Ishikawa (cell line): ENCODE data around the gene ALKBH3.

Source experiments
- CEBPB ChIP-seq: IDR thresholded peaks from 2 replicates; pipeline ENCODE4 v1.6.1; 2012
- CREB1 ChIP-seq: IDR thresholded peaks from 2 replicates; pipeline ENCODE4 v1.6.1; 2012; ENCODE audit warnings: low read depth
- EGR1 ChIP-seq: IDR thresholded peaks from 2 replicates; pipeline ENCODE4 v1.6.1; 2012
- EP300 ChIP-seq: IDR thresholded peaks from 2 replicates; pipeline ENCODE4 v1.6.1; 2012; ENCODE audit warnings: borderline replicate concordance
- FOXM1 ChIP-seq: IDR thresholded peaks from 2 replicates; pipeline ENCODE4 v1.6.1; 2012; ENCODE audit warnings: low read depth, borderline replicate concordance
- MAX ChIP-seq: IDR thresholded peaks from 2 replicates; pipeline ENCODE4 v1.6.1; 2012
- NFIC ChIP-seq: IDR thresholded peaks from 2 replicates; pipeline ENCODE4 v1.6.1; 2012
- RAD21 ChIP-seq: IDR thresholded peaks from 2 replicates; pipeline ENCODE4 v1.6.1; 2012; ENCODE audit warnings: low read depth
- REST ChIP-seq: IDR thresholded peaks from 2 replicates; pipeline ENCODE4 v1.6.1; 2012; ENCODE audit warnings: low read depth, mild to moderate bottlenecking
- TAF1 ChIP-seq: IDR thresholded peaks from 2 replicates; pipeline ENCODE4 v1.6.1; 2012; ENCODE audit warnings: low read depth, mild to moderate bottlenecking
- TCF12 ChIP-seq: IDR thresholded peaks from 2 replicates; pipeline ENCODE4 v1.6.1; 2012; ENCODE audit warnings: low read depth
- TEAD4 ChIP-seq: IDR thresholded peaks from 2 replicates; pipeline ENCODE4 v1.6.1; 2012
- USF1 ChIP-seq: IDR thresholded peaks from 2 replicates; pipeline ENCODE4 v1.6.1; 2012
- YY1 ChIP-seq: IDR thresholded peaks from 2 replicates; pipeline ENCODE4 v1.6.1; 2012; ENCODE audit warnings: low read depth
- ZBTB7A ChIP-seq: IDR thresholded peaks from 2 replicates; pipeline ENCODE4 v1.6.1; 2012; ENCODE audit warnings: low read depth

ALKBH3 gene

GRCh38 chr11:43901551-43901950 is 20.9 kb downstream of the ALKBH3 start:
- TF ChIP-seq TAF1, result no peak

- TF ChIP-seq YY1, result no peak
- no peak for TF ChIP-seq TAF1
- no peak for TF ChIP-seq EGR1
- TF ChIP-seq CREB1, result no peak
- TF ChIP-seq USF1, result no peak
- no peak for TF ChIP-seq CEBPB
- no peak for TF ChIP-seq TEAD4
- TF ChIP-seq EP300, result no peak
- TF ChIP-seq TCF12, result no peak
- no peak for TF ChIP-seq MAX
- no peak for TF ChIP-seq REST
- no peak for TF ChIP-seq FOXM1
- no peak for TF ChIP-seq NFIC
- TF ChIP-seq ZBTB7A, result no peak
- TF ChIP-seq RAD21, result no peak
Observed at GRCh38 chr11:43903078-43903477, 22.4 kb downstream of the ALKBH3 start.

- no peak for TF ChIP-seq ZBTB7A
- TF ChIP-seq TAF1, result no peak
- TF ChIP-seq RAD21, result no peak
- TF ChIP-seq YY1, result no peak
- TF ChIP-seq TCF12, result no peak
- no peak for TF ChIP-seq EP300
- TF ChIP-seq USF1, result no peak
- TF ChIP-seq EGR1, result no peak
- TF ChIP-seq REST, result no peak
- TF ChIP-seq FOXM1, result no peak
- TF ChIP-seq TEAD4, result no peak
Observed at GRCh38 chr11:43903969-43904368, 23.3 kb downstream of the ALKBH3 start.

GRCh38 chr11:43904742-43905535 is 24.3 kb downstream of the ALKBH3 start:
- TF ChIP-seq TCF12, result no peak
- no peak for TF ChIP-seq FOXM1
- TF ChIP-seq NFIC, result no peak
- TF ChIP-seq RAD21, result no peak
- TF ChIP-seq TAF1, result no peak
- TF ChIP-seq YY1, result no peak

- no peak for TF ChIP-seq USF1
- no peak for TF ChIP-seq NFIC
- TF ChIP-seq RAD21, result no peak
- no peak for TF ChIP-seq CEBPB
- TF ChIP-seq MAX, result no peak
- TF ChIP-seq FOXM1, result no peak
- TF ChIP-seq REST, result no peak
- TF ChIP-seq EGR1, result no peak
- TF ChIP-seq EP300, result no peak
- no peak for TF ChIP-seq CREB1
- no peak for TF ChIP-seq TCF12
- no peak for TF ChIP-seq TEAD4
- TF ChIP-seq TAF1, result no peak
- TF ChIP-seq ZBTB7A, result no peak
- TF ChIP-seq YY1, result no peak
Observed at GRCh38 chr11:43905813-43906241, 25.2 kb downstream of the ALKBH3 start.
